Neural cell (in vitro differentiated cells): ENCODE measurements around the gene OTUD7B. TPM values are rescaled to one million over a fixed set of nuclear protein-coding genes. Genes with fewer than 3 reads are reported as not detected.
A peak's percentile ranks its signal among the peaks of the same experiment; 100 is the strongest.

ENCODE experiments used
- H2AFZ ChIP-seq: fragments of 200-600, 300-800 bp; sonication (generic), shearing (Covaris generic); 2 replicates; pipeline ENCODE4 v1.6.0; 2014; ENCODE audit warnings: low read depth, mild to moderate bottlenecking, antibody characterized with exemption, low read length, moderate library complexity
- H3F3A ChIP-seq: fragments of 200-600 bp; shearing (Covaris generic); 2 replicates; pipeline ENCODE4 v1.6.1; 2016; ENCODE audit warnings: mild to moderate bottlenecking, moderate library complexity, mixed read lengths, antibody characterized with exemption, low read length; ENCODE audit not compliant: insufficient read depth, poor library complexity, severe bottlenecking
- H3K27ac ChIP-seq: fragments of 200-600, 300-800 bp; sonication (generic), shearing (Covaris generic); 2 replicates; pipeline ENCODE4 v1.5.1; 2014; ENCODE audit warnings: mild to moderate bottlenecking, low read length, moderate library complexity
- H3K27me3 ChIP-seq: fragments of 300-800, 200-600 bp; sonication (generic), shearing (Covaris generic); 2 replicates; pipeline ENCODE4 v1.6.0; 2014; ENCODE audit warnings: mild to moderate bottlenecking, low read depth, low read length, moderate library complexity; ENCODE audit not compliant: insufficient read depth
- H3K36me3 ChIP-seq: fragments of 300-800, 200-600 bp; sonication (generic), shearing (Covaris generic); 2 replicates; pipeline ENCODE4 v1.5.1; 2014; ENCODE audit warnings: mild to moderate bottlenecking, antibody characterized with exemption, low read length, moderate library complexity; ENCODE audit not compliant: insufficient read depth
- H3K4me2 ChIP-seq: fragments of 300-800, 200-600 bp; sonication (generic), shearing (Covaris generic); 2 replicates; pipeline ENCODE4 v1.6.0; 2014; ENCODE audit warnings: mild to moderate bottlenecking, low read length
- H3K4me3 ChIP-seq: fragments of 300-800, 200-600 bp; sonication (generic), shearing (Covaris generic); 2 replicates; pipeline ENCODE4 v1.5.1; 2014; ENCODE audit warnings: mild to moderate bottlenecking, low read length, moderate library complexity
- H3K79me2 ChIP-seq: fragments of 200-600 bp; shearing (Covaris generic); replicated peaks from 2 replicates; pipeline ENCODE4 v1.6.0; 2014; ENCODE audit warnings: mild to moderate bottlenecking, low read length, moderate library complexity; ENCODE audit not compliant: insufficient read depth
- H3K9ac ChIP-seq: fragments of 300-800, 200-600 bp; sonication (generic), shearing (Covaris generic); 2 replicates; pipeline ENCODE4 v1.6.1; 2016; ENCODE audit warnings: mild to moderate bottlenecking, low read length, mixed read lengths
- H3K9me2 ChIP-seq: fragments of 200-600 bp; shearing (Covaris generic); 2 replicates; pipeline ENCODE4 v1.6.1; 2016; ENCODE audit warnings: mild to moderate bottlenecking, low read length, mixed read lengths; ENCODE audit not compliant: insufficient read depth
- H3K9me3 ChIP-seq: fragments of 200-600, 300-800 bp; sonication (generic), shearing (Covaris generic); 2 replicates; pipeline ENCODE4 v1.6.1; 2016; ENCODE audit warnings: mild to moderate bottlenecking, mixed run types, low read length, moderate library complexity, mixed read lengths
- H4K20me1 ChIP-seq: fragments of 200-600 bp; shearing (Covaris generic); 2 replicates; pipeline ENCODE4 v1.6.1; 2016; ENCODE audit warnings: mild to moderate bottlenecking, mixed run types; ENCODE audit not compliant: insufficient read depth
- CTCF ChIP-seq: fragments of 450-650 bp; IDR thresholded peaks from 2 replicates; pipeline ENCODE4 v1.5.1; 2014; ENCODE audit warnings: antibody characterized with exemption, mild to moderate bottlenecking, moderate library complexity; ENCODE audit not compliant: poor library complexity, severe bottlenecking
- EP300 ChIP-seq: fragments of 450-650 bp; conservative IDR thresholded peaks from 2 replicates; pipeline ENCODE4 v1.6.1; 2014; ENCODE audit warnings: antibody characterized with exemption, mild to moderate bottlenecking, moderate library complexity; ENCODE audit not compliant: poor library complexity, severe bottlenecking
- EZH2 ChIP-seq: fragments of 200-600, 300-800 bp; shearing (Covaris generic), sonication (generic); IDR thresholded peaks from 2 replicates; pipeline ENCODE4 v1.6.1; 2014; ENCODE audit warnings: antibody characterized with exemption, low read length, borderline replicate concordance, mild to moderate bottlenecking; ENCODE audit not compliant: insufficient read depth, poor library complexity, severe bottlenecking
- MXI1 ChIP-seq: fragments of 450-650 bp; conservative IDR thresholded peaks from 2 replicates; pipeline ENCODE4 v1.6.1; 2014; ENCODE audit warnings: antibody characterized with exemption, mild to moderate bottlenecking; ENCODE audit not compliant: poor library complexity, severe bottlenecking
- POLR2AphosphoS5 ChIP-seq: IDR thresholded peaks from 2 replicates; pipeline ENCODE4 v1.6.1; 2012
- RAD21 ChIP-seq: fragments of 450-650 bp; conservative IDR thresholded peaks from 2 replicates; pipeline ENCODE4 v1.6.1; 2014; ENCODE audit warnings: antibody characterized with exemption, mild to moderate bottlenecking, moderate library complexity
- REST ChIP-seq: IDR thresholded peaks from 2 replicates; pipeline ENCODE4 v1.6.1; 2012; ENCODE audit warnings: borderline replicate concordance
- TAF1 ChIP-seq: IDR thresholded peaks from 2 replicates; pipeline ENCODE4 v1.6.1; 2012; ENCODE audit warnings: low read depth
- polyA plus RNA-seq: library from polyadenylated mRNA; depleted of rRNA; stranded (reverse); fragments of >200 nt; gene quantifications from 2 replicates; pipeline ENCODE4 v1.2.3, GENCODE V29; 2014

The OTUD7B gene
- polyA plus RNA-seq, 1 donor from 2014 or later = 2.1 TPM

- TF ChIP-seq REST (no peak), EP300 (no peak)
Observed at GRCh38 chr1:149916193-149916897, 94.2 kb downstream of the OTUD7B start (continued).

- Histone ChIP-seq H3K4me3 (peak overlapping the region; percentile 94), H3K4me2 (peak overlapping the region; percentile 87), H3F3A (no peaks in the 10 kb centered on the region), H3K9ac (peak overlapping the region; percentile 98), H3K9me3 (no peaks in the 10 kb centered on the region), H3K27me3 (no peaks in the 10 kb centered on the region), H3K9me2 (no peaks in the 10 kb centered on the region), H3K79me2 (peaks cover 42% of the 10 kb centered on the region), H2AFZ (no peak overlapping the region), H4K20me1 (no peaks in the 10 kb centered on the region), H3K36me3 (no peaks in the 10 kb centered on the region), H3K27ac (peak overlapping the region; percentile 83)
- no peak for TF ChIP-seq CTCF
- no peak for TF ChIP-seq TAF1
- TF ChIP-seq POLR2AphosphoS5 = no peak
- no peak for TF ChIP-seq EZH2
- no peak for TF ChIP-seq EP300
- TF ChIP-seq MXI1 = no peak
- no peak for TF ChIP-seq RAD21
Observed at GRCh38 chr1:149915429-149916192, 94.9 kb downstream of the OTUD7B start.

GRCh38 chr1:149914545-149914944 lies 96.0 kb downstream of the OTUD7B start:
- Histone ChIP-seq H3K27ac (no peak overlapping the region), H3K79me2 (peaks cover 42% of the 10 kb centered on the region), H3K4me2 (no peak overlapping the region), H3K9ac (no peak overlapping the region), H3K9me2 (no peaks in the 10 kb centered on the region), H3K27me3 (no peaks in the 10 kb centered on the region), H2AFZ (no peak overlapping the region), H3K4me3 (no peak overlapping the region), H3K36me3 (no peaks in the 10 kb centered on the region), H3K9me3 (no peaks in the 10 kb centered on the region), H3F3A (no peaks in the 10 kb centered on the region), H4K20me1 (no peaks in the 10 kb centered on the region)
- TF ChIP-seq CTCF (no peak), TAF1 (no peak), RAD21 (no peak), POLR2AphosphoS5 (no peak)
